Occipital lobe (tissue), 2 donors: Measurements from ENCODE around the gene CENPE. TPM values are rescaled to one million over a fixed set of nuclear protein-coding genes. Genes with fewer than 3 reads are reported as not detected.

Experiments used
- DNase-seq: peaks from one replicate; lab custom pipeline; 2025; lab: John Stamatoyannopoulos, UW
- total RNA-seq: library from RNA; depleted of rRNA; stranded (reverse); fragments of >200 nt; gene quantifications from one replicate; pipeline ENCODE4 v1.2.3, GENCODE V29; 2014

CENPE gene
- total RNA-seq, 1 donor from 2014 or later = 5.0 TPM

GRCh38 chr4:103126126-103126525 is 72.0 kb downstream of the CENPE start:
- no peak for DNase-seq

DNA sequence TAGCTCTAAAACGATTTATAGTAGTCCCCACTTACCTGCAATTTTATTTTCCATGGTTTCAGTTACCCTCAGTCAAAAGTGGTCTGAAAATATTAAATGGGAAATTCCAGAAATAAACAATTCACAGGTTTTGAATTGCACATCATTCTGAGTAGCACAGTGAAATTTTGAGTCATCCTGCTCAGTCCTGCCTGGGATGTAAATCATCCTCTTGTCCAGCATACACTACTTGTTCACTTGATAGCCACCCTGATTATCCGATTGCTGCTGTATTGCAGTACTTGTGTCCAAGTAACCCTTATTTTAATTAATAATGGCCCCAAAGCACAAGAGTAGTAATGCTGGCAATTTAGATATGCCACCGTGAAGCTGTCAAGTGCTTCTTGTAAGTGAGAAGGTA is 75.0 kb downstream of the CENPE start:
- DNase-seq = no peak

DNA sequence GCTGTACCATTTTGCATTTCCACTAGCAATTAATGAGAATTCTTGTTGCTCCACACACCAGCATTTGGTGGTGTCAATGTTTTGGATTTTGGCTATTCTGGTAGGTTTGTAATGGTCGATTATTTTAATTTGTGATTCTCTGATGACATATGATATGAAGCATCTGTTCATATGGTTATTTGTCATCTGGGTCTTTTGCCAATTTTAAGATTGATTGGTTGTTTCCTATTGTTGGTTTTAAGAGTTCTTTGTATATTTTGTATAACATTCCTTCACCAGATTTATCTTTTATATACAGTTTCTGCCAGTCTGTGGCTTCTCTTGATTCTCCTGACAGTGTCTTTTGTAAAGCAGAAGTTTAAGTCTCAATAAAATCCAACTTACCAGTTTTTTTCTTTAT is 80.0 kb downstream of the CENPE start:
- DNase-seq = no peak

DNA sequence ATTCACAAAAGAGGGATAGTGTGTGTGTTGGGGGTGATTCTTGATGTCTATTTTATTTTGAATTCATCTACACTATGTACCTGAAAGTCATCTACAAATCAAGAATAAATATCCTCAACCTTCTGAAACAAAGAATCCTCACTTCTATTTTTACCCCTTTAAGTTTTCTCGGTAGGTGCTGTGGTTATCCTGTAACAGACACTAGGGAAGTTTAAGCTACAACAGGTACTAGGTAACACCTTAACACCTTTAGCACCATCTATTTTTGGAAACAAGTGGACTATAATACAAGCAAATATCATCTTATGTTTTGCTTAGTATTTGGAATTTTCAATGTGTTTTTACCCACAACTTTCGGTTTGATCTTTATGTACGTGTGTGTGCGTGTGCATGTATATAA is 86.5 kb downstream of the CENPE start:
- DNase-seq = no peak

GRCh38 chr4:103108542-103108941 is 89.6 kb downstream of the CENPE start:
- no peak for DNase-seq

DNA sequence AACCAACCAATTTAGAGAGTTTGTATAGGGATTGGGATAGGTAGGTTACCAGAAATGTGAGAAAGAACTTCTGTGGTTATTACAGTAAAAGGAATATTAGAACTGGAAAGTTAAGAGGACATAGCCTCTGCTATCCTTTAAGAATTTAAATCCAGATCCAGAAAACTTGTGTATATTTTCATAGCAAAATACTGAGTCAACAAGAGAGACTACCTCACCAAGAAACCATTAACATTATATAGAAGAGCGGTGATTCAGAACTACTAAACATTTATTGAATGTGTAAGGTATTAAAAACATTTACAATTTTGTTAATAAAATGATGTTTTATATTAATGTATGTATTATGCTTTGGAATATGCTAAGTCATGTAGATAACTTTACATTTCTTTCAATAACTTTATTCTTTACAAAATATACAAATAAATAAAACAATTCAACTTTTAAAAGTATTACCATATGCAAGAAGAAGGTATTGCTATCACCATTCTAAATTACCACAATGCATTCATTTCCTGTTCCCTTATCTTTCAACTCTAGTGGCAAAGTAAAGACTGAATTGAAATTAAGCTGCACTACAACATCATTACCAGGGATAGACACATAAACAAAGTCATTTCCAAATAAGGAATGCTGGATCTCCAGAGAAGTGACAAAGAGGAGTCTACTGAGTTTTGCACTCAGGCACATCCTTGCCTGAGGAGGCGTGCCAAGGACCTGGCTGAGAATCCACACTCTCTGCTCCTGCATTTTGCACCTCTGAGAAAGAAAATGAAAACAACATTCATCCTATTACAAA is 92.4 kb downstream of the CENPE start:
- DNase-seq = no peak

GRCh38 chr4:103104886-103105285 is 93.3 kb downstream of the CENPE start:
- no peak for DNase-seq

DNA sequence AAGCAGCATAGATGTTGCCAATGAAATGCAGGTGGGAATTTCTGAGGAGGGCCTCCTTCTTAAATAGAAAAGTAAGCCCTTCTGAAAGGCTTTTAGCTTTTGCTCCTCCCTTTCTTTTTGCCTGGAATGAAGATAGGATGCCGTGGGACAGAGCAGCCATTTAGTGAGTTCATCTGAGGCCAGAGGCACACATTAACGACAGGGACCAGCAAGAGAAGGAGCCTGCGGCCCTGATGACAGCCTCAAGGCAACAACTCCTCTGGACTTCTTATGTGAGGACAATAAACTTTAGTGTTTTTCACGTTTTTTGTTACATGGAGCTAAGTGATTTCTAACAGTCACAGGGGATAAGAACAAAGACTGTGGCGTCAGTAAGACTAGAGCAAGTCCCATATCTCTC is 97.5 kb downstream of the CENPE start:
- no peak for DNase-seq

GRCh38 chr4:103099691-103100392 is 98.3 kb downstream of the CENPE start, which contains the start of gene BDH2:
Gene BDH2, minus strand, starts transcription at chr4:103099834. Its CDS starts 3,580 bp downstream, at chr4:103096254.
- DNase-seq = peak; percentile 10

DNA sequence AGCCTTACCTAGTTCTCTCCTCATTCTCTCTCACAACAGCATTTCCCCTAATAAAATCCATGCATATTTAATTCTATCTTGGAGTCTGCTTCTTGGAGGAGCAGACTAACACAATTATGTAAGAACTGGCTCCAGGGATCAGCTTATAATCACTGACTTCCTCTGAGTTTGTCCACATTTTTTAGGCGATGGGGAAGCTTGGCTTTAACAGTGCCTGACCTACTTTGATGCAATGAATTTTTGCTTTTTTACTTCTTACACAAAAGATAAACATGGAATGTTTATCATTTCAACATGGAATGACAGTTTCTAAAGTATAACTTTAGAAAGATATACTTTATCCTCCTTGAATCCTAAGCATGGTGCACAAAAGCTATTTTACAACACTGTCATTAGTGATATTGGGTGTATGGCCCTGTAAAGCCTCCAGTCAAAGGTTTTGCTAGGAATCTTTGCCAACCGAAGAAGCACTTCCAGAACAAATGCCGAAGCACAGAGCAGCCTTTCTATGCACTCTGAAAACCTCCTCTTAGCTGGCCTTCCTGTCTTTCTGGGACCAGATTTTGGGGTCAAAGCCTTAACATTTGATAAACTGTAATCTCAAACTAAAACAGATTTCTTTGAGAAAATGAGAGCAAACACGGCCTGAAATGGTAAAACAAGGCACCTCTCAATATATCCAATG is 99.2 kb downstream of the CENPE start:
- no peak for DNase-seq

DNA sequence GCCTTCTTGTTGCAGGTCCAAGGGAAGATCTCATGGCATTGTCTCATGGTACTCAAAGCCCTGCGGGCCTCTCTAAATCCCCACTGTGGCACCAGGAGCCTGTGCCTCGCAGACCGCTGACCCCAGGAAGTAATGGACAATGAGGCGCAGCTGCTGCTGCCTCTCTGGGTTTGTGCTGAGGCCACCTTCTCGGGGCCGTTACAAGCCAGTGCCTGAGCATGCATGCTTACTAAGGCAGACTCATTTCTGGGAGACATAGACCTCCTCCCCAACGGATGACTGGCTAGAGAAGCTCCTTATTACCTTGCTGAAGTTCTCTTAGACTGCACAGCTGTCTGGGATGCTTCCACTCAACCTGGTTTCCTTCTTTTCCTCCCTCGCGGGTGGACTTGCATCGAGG is 99.8 kb downstream of the CENPE start:
- DNase-seq = no peak

- no peak for DNase-seq
Observed at GRCh38 chr4:103097112-103097511, 101.0 kb downstream of the CENPE start.

DNA sequence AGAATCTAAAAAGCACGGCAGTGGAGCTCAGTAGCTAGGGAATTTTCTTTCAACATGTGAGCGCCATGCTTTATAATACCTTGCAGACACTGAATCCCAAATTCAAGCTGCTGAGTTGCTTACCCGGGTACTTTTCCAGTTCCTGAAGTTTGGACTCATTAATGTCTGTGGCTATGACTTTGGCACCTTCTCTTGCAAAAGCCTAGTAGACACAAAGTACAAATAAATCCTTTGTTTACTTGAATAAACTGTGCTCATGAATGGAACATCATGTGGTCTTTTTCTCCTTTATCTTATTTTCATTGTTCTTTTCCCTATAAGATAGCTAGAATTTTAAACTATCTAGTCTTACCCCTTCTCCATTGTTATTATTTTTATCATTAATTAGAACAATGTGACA is 103.1 kb downstream of the CENPE start:
- no peak for DNase-seq

DNA sequence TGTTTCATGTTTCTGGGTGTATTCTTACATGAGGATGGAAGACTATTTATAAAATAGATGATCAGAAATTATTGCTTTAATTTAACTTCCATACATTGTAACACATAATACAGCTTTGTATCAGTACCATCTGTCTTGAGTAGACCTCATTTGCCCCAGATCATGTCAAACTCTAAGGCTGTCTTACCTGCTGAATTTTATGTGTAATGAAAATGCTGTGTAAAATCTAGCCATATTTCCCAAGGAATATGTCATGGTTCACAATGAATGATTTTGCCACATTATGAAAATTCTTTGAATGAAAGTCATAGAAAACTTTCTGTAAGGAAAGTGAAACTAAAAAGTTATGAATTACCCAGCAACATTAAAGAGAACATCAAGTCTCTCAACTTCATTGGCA is 105.9 kb downstream of the CENPE start:
- DNase-seq = no peak

DNA sequence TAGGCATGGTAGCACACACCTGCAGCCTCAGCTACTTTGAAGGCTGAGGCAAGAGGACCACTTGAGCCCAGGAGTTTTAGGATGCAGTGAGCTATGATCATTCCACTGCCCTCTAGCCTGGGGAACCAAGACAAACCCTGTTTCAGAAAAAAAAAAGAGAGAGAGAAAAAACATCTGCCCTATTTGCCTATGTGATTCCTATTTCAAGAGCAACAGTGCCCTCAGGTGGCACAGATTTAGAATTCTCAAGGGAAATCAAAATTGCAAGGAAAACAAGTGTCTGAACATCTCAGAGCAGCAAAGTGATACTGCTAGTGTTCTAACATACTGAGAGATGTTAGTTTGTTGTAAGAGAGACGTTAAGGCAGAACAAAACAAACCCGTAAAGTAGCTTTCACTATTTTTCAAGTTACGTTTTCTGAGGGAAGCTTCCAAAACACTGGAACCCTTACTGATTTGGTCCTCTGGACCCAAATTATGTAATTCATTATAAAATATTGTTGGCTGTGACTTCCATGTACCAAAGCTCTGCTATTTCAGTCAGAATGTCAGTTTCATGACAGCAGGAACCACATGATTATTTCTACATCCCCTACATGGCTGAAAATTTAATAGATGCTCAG is 106.4 kb downstream of the CENPE start:
- no peak for DNase-seq

- DNase-seq = no peak
Observed at GRCh38 chr4:103089481-103089880, 108.7 kb downstream of the CENPE start.

DNA sequence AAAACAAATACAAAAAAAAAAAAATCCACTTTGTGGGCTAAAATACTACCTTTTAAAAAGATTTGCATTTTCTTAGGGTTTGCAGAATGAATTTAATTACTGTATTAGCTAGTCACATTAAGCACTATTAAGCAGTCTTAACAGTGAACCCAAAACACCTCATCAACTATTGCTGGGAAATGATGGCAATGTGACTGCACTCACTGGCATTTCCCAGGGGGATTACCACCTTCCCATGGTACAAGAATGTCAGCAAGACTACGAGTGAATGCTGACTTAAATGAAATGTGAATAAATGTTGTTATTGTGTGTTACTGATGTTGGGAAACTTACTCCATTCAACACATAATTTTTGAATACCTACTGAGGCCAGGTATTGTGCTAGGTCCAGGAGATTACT is 111.6 kb downstream of the CENPE start:
- no peak for DNase-seq

DNA sequence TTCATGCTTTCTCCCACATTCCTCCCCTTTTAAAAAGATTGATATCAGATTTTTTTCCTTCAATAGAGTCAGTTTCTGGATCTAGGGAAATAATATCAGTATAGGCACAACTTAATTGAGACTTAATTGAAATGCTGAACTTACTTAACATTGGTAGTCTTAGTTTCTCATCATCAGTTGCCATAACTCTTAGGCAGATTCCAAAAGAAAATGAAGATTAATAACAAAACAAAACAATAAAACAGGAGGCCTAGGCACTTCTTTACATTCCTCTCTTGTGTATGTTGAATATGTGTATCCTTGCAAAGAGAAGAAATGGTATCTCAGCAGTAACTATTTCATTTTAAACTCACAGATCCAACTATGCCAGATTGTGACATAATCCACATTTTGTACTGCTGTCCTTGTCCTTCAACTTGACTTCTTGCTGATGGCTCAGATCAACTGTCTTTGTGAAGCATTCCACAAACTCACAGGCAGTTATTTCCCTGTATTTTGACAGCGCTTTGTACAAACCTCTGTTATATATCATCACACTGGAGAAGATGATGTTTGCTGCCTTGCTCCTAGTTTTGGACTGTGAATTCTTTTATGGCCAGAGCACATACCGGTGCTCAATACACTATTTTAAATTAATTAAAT is 112.5 kb downstream of the CENPE start:
- no peak for DNase-seq

GRCh38 chr4:103079621-103080020 is 118.5 kb downstream of the CENPE start:
- DNase-seq = no peak

DNA sequence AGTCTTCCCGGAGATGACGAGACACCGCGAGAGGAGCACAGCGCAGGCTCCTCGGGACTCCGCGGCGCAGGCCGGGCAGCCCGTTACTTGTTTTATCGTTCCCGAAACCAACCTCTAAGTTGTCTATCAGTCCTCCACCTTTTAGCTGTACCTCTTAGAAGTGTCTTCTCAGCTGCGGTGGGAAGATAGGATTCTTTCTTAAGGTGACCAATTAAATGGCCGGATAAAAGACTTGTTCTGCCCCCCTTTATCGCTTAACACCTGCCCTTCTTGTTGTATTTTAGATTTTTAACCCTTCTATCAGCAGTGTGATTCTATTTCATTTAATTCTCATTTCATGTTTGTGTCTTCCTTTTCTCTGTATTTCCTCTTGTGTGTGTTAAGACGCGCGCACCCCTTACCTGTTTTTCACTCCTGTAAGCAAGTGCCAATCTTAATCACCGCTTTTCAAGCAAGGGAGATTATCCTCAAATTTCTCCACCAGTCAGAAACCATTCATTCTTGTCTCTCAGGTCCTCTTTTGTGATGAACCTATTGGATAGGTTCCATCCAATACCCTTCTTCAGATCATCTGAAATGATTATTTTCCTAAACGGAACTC is 121.3 kb downstream of the CENPE start, which contains the start of gene SLC9B2:
Gene SLC9B2 (minus strand): TSS at position 15 of the 601 bp plus-strand sequence. CDS start 9,211 bp downstream, outside the sequence.
- DNase-seq = no peak
